ENCODE results near the gene GDPD4. TPM values are rescaled to one million over a fixed set of nuclear protein-coding genes. Genes with fewer than 3 reads are reported as not detected.

GDPD4 gene
- total RNA-seq, 1 experiment from 2014 or later, result not detected

DNA sequence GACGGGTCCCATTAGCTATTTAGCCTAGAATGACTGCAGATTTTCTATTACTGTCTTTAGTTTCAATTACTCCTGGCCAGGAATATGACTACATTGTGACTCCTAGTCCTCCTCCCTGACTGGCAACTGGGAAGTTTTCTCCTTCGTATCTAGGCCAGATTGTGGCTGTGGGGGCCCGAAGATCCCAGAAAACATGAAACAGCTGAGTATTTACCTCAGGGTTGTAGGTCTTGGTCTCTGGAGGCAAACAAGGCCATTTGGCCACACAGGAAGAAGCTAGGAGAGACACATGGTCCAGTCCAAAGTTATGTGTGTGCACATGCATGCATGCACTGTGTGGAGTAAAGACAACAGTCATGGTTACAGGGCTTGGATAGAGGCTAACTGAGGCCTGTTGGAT, 10.2 kb upstream of the GDPD4 start:
- no TSS peak for BruUV-seq (replicated peaks)
- ChIA-PET CTCF (no interaction called here), RAD21 (ENCODE audit: low non-redundant PET in 1 of 2, low total read pairs in 2 of 2, uncharacterized antibody in 2 of 2, unreplicated experiment in 2 of 2) (no interaction called here), POLR2A (no interaction called here)
- DNase-seq (ENCODE audit: low read depth, low spot score) (no peak), ATAC-seq (no peak)
- no peaks in the 10 kb centered on the region for H3K9me2 ChIP-seq (ENCODE audit: insufficient read depth)
- no peaks in the 10 kb centered on the region for H3K79me2 ChIP-seq (ENCODE audit: insufficient read depth, low read length)
- H3K36me3 ChIP-seq (ENCODE audit: control insufficient read depth in 1 of 2, insufficient read depth in 2 of 2, low read length in 2 of 2), result no peaks in the 10 kb centered on the region
- H4K20me1 ChIP-seq (ENCODE audit: insufficient read depth), result no peaks in the 10 kb centered on the region
- H3K4me3 ChIP-seq (replicated peaks in 1 of 2; ENCODE audit: low read depth in 1 of 2, low read length in 2 of 2), result no peak overlapping the region
- H3K4me2 ChIP-seq (ENCODE audit: low read length), result no peak overlapping the region
- TF ChIP-seq CEBPB (IDR thresholded peaks at IDR 0.05; ENCODE audit: low read depth), result no peak
- TF ChIP-seq POLR2AphosphoS5 (IDR thresholded peaks at IDR 0.05; ENCODE audit: low read depth, low read length), result no peak
- no peak for TF ChIP-seq RAD21 (IDR thresholded peaks at IDR 0.05; ENCODE audit: low read depth)
- TF ChIP-seq ZNF274 (IDR thresholded peaks at IDR 0.05; ENCODE audit: low read depth, low read length), result no peak
- TF ChIP-seq, protein P1, sequence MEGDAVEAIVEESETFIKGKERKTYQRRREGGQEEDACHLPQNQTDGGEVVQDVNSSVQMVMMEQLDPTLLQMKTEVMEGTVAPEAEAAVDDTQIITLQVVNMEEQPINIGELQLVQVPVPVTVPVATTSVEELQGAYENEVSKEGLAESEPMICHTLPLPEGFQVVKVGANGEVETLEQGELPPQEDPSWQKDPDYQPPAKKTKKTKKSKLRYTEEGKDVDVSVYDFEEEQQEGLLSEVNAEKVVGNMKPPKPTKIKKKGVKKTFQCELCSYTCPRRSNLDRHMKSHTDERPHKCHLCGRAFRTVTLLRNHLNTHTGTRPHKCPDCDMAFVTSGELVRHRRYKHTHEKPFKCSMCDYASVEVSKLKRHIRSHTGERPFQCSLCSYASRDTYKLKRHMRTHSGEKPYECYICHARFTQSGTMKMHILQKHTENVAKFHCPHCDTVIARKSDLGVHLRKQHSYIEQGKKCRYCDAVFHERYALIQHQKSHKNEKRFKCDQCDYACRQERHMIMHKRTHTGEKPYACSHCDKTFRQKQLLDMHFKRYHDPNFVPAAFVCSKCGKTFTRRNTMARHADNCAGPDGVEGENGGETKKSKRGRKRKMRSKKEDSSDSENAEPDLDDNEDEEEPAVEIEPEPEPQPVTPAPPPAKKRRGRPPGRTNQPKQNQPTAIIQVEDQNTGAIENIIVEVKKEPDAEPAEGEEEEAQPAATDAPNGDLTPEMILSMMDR (IDR thresholded peaks at IDR 0.05 in 2 of 3, conservative IDR thresholded peaks at IDR 0.05 in 1 of 3; ENCODE audit: borderline replicate concordance in 1 of 3, insufficient read depth in 1 of 3, low read depth in 2 of 3, low read length in 2 of 3), result no peak
- TF ChIP-seq EGR1 (IDR thresholded peaks at IDR 0.05; ENCODE audit: low read depth), result no peak
- no peak for TF ChIP-seq CBX3 (IDR thresholded peaks at IDR 0.05; ENCODE audit: low read depth)
- no peak for TF ChIP-seq SIN3A (IDR thresholded peaks at IDR 0.05; ENCODE audit: low read depth)
- TF ChIP-seq, protein P2, sequence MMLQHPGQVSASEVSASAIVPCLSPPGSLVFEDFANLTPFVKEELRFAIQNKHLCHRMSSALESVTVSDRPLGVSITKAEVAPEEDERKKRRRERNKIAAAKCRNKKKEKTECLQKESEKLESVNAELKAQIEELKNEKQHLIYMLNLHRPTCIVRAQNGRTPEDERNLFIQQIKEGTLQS (IDR thresholded peaks at IDR 0.05), result no peak
- no peak for TF ChIP-seq EZH2phosphoT487 (IDR thresholded peaks at IDR 0.05; ENCODE audit: borderline replicate concordance)
- TF ChIP-seq ZFX (IDR thresholded peaks at IDR 0.05), result no peak
- TF ChIP-seq SRF (IDR thresholded peaks at IDR 0.05; ENCODE audit: low read depth), result no peak
- TF ChIP-seq FOSL1 (IDR thresholded peaks at IDR 0.05; ENCODE audit: low read depth), result no peak
- no peak for TF ChIP-seq JUND (IDR thresholded peaks at IDR 0.05)
- TF ChIP-seq TCF7L2 (IDR thresholded peaks at IDR 0.05; ENCODE audit: borderline replicate concordance, extremely low read depth, insufficient read depth, insufficient read length), result no peak
- TF ChIP-seq POLR2A (IDR thresholded peaks at IDR 0.05; ENCODE audit: borderline replicate concordance, extremely low read depth, insufficient read depth, insufficient read length), result no peak
- TF ChIP-seq, protein P3, sequence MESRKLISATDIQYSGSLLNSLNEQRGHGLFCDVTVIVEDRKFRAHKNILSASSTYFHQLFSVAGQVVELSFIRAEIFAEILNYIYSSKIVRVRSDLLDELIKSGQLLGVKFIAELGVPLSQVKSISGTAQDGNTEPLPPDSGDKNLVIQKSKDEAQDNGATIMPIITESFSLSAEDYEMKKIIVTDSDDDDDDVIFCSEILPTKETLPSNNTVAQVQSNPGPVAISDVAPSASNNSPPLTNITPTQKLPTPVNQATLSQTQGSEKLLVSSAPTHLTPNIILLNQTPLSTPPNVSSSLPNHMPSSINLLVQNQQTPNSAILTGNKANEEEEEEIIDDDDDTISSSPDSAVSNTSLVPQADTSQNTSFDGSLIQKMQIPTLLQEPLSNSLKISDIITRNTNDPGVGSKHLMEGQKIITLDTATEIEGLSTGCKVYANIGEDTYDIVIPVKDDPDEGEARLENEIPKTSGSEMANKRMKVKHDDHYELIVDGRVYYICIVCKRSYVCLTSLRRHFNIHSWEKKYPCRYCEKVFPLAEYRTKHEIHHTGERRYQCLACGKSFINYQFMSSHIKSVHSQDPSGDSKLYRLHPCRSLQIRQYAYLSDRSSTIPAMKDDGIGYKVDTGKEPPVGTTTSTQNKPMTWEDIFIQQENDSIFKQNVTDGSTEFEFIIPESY (IDR thresholded peaks at IDR 0.05; ENCODE audit: extremely low read depth, insufficient replicate concordance, low read length), result no peak
- intact Hi-C loops (cut with micrococcal nuclease), result no loop called here
- H3K4me1 ChIP-seq (ENCODE audit: control insufficient read depth in 1 of 2, insufficient read depth in 2 of 2, low read length in 2 of 2), result no peaks in the 10 kb centered on the region
- no peak overlapping the region for H2AFZ ChIP-seq (ENCODE audit: low read depth, low read length, poor library complexity, severe bottlenecking)
- no peaks in the 10 kb centered on the region for H3K9me3 ChIP-seq (ENCODE audit: control insufficient read depth in 1 of 2, insufficient read depth in 1 of 2, low read depth in 1 of 2, low read length in 2 of 2)
- no peak overlapping the region for H3K9ac ChIP-seq (ENCODE audit: low read length)
- H3K27me3 ChIP-seq (ENCODE audit: insufficient read depth, low read length), result no peaks in the 10 kb centered on the region
- no peak overlapping the region for H3K27ac ChIP-seq (ENCODE audit: low read depth, low read length)
